GM23338 (cell line): Measurements from ENCODE around the gene BCAS3. TPM values are rescaled to one million over a fixed set of nuclear protein-coding genes. Genes with fewer than 3 reads are reported as not detected.

Source experiments
- ATAC-seq: fragments of 200-7000 bp; cut with Tn5 transposase; 3 replicates; pipeline ENCODE4 v1.9.1; 2020
- DNase-seq: peaks from one replicate; pipeline ENCODE4 v3.0.0-alpha.2; 2015; ENCODE audit warnings: low spot score
- H2AFZ ChIP-seq: fragments of 200-600 bp; sonication (generic); 2 replicates; pipeline ENCODE4 v1.8.0; 2016; ENCODE audit warnings: antibody characterized with exemption, mild to moderate bottlenecking, moderate library complexity
- H3F3A ChIP-seq: fragments of 200-600 bp; sonication (generic); replicated peaks from 2 replicates; pipeline ENCODE4 v1.8.0; 2017; ENCODE audit warnings: antibody characterized with exemption, mixed run types, low read depth
- H3K27ac ChIP-seq: fragments of 200-600 bp; sonication (generic); 2 replicates; pipeline ENCODE4 v1.6.1; 2016; ENCODE audit warnings: low read depth
- H3K27me3 ChIP-seq: fragments of 200-600 bp; sonication (generic); 2 replicates; pipeline ENCODE4 v1.8.0; 2016; ENCODE audit warnings: mild to moderate bottlenecking, mixed run types, moderate library complexity; ENCODE audit not compliant: insufficient read depth
- H3K36me3 ChIP-seq: fragments of 200-600 bp; sonication (generic); 2 replicates; pipeline ENCODE4 v1.8.0; 2016; ENCODE audit warnings: mild to moderate bottlenecking; ENCODE audit not compliant: insufficient read depth
- H3K4me1 ChIP-seq: fragments of 200-600 bp; sonication (generic); 2 replicates; pipeline ENCODE4 v1.8.0; 2016; ENCODE audit warnings: mild to moderate bottlenecking, moderate library complexity; ENCODE audit not compliant: insufficient read depth
- H3K4me2 ChIP-seq: fragments of 200-600 bp; sonication (generic); 2 replicates; pipeline ENCODE4 v1.7.1; 2017; ENCODE audit warnings: mixed run types
- H3K4me3 ChIP-seq: fragments of 200-600 bp; sonication (generic); 2 replicates; pipeline ENCODE4 v1.6.1; 2016; ENCODE audit warnings: mixed run types
- H3K79me2 ChIP-seq: fragments of 200-600 bp; sonication (generic); replicated peaks from 2 replicates; pipeline ENCODE4 v1.8.0; 2017; ENCODE audit warnings: mild to moderate bottlenecking; ENCODE audit not compliant: insufficient read depth
- H3K9me2 ChIP-seq: fragments of 200-600 bp; sonication (generic); 2 replicates; pipeline ENCODE4 v1.8.0; 2017; ENCODE audit not compliant: insufficient read depth
- H4K20me1 ChIP-seq: fragments of 200-600 bp; sonication (generic); replicated peaks from 2 replicates; pipeline ENCODE4 v1.8.0; 2017; ENCODE audit warnings: mild to moderate bottlenecking; ENCODE audit not compliant: insufficient read depth
- H3K27ac Mint-ChIP-seq: 2 replicates; pipeline ENCODE4 v1.8.0; 2020; ENCODE audit warnings: inconsistent platforms, mild to moderate bottlenecking, moderate library complexity, mixed read lengths
- H3K27me3 Mint-ChIP-seq: 3 replicates; pipeline ENCODE4 v1.8.0; 2022; ENCODE audit warnings: low read depth, mild to moderate bottlenecking, moderate library complexity, mixed read lengths, inconsistent platforms; ENCODE audit not compliant: insufficient read depth, poor library complexity
- H3K36me3 Mint-ChIP-seq: 3 replicates; pipeline ENCODE4 v1.8.0; 2021; ENCODE audit warnings: low read depth, mild to moderate bottlenecking, inconsistent platforms, moderate library complexity, mixed read lengths
- H3K4me1 Mint-ChIP-seq: 3 replicates; pipeline ENCODE4 v1.8.0; 2020; ENCODE audit warnings: mild to moderate bottlenecking, inconsistent platforms, mixed read lengths
- H3K4me3 Mint-ChIP-seq: 3 replicates; pipeline ENCODE4 v1.8.0; 2021; ENCODE audit warnings: moderate library complexity, mild to moderate bottlenecking, inconsistent platforms, mixed read lengths
- H3K9me3 Mint-ChIP-seq: 3 replicates; pipeline ENCODE4 v1.8.0; 2020; ENCODE audit warnings: moderate library complexity, mild to moderate bottlenecking, inconsistent platforms, mixed read lengths
- ETS1 ChIP-seq: IDR thresholded peaks from 2 replicates; pipeline ENCODE4 v1.6.1; 2016; ENCODE audit warnings: antibody characterized with exemption
- EZH2 ChIP-seq: fragments of 200-600 bp; sonication (generic); IDR thresholded peaks from one replicate; pipeline ENCODE4 v1.8.0; 2017; ENCODE audit warnings: antibody characterized with exemption, mild to moderate bottlenecking, low read depth; ENCODE audit not compliant: unreplicated experiment
- EZH2phosphoT487 ChIP-seq: fragments of 200-600 bp; sonication (generic); IDR thresholded peaks from one replicate; pipeline ENCODE4 v1.8.1; 2018; ENCODE audit warnings: antibody characterized with exemption; ENCODE audit not compliant: unreplicated experiment
- POLR2AphosphoS5 ChIP-seq: IDR thresholded peaks from 2 replicates; pipeline ENCODE4 v1.6.1; 2016; ENCODE audit warnings: antibody characterized with exemption, low read depth
- REST ChIP-seq: IDR thresholded peaks from one replicate; pipeline ENCODE4 v1.6.1; 2018; ENCODE audit warnings: antibody characterized with exemption; ENCODE audit not compliant: unreplicated experiment
- STAT1 ChIP-seq: IDR thresholded peaks from one replicate; pipeline ENCODE4 v1.6.1; 2016; ENCODE audit warnings: antibody characterized with exemption; ENCODE audit not compliant: unreplicated experiment
- ZNF114 ChIP-seq: fragments of 250-450 bp; sonication (Bioruptor Pico); IDR thresholded peaks from 2 replicates; pipeline ENCODE4 v1.5.0; 2020; ENCODE audit warnings: mild to moderate bottlenecking, moderate library complexity
- ZNF331 ChIP-seq: fragments of 250-450 bp; sonication (Bioruptor Pico); IDR thresholded peaks from 2 replicates; pipeline ENCODE4 v1.5.0; 2020; ENCODE audit warnings: low read depth, mild to moderate bottlenecking, moderate library complexity
- ZNF462 ChIP-seq: fragments of 250-450 bp; sonication (Bioruptor Pico); IDR thresholded peaks from 2 replicates; pipeline ENCODE4 v1.5.0; 2020; ENCODE audit warnings: mild to moderate bottlenecking, moderate library complexity
- polyA plus RNA-seq: library from polyadenylated mRNA; unstranded; fragments of >200 nt; fragmentation: Nextera tagmentation; extraction: Ambion mirVana; gene quantifications from 2 replicates; pipeline ENCODE4 v1.2.1, GENCODE V29; 2016
- total RNA-seq: library from RNA; depleted of rRNA; stranded (reverse); fragments of >200 nt; shearing (Covaris generic); gene quantifications from 2 replicates; pipeline ENCODE4 v1.2.3, GENCODE V29; 2014

BCAS3 gene
- total and polyA plus RNA-seq, 2 experiments from 2014 or later = 8.2 to 28.0 TPM

GRCh38 chr17:61185385-61185784 lies 507.7 kb downstream of the BCAS3 start:
- Histone ChIP-seq H3K27me3 (no peaks in the 10 kb centered on the region), H3K36me3 (no peaks in the 10 kb centered on the region), H3K4me2 (no peak overlapping the region), H3K4me3 (no peak overlapping the region), H3K79me2 (no peaks in the 10 kb centered on the region), H3K27ac (no peak overlapping the region), H2AFZ (no peak overlapping the region), H3K9me2 (no peaks in the 10 kb centered on the region), H3F3A (no peaks in the 10 kb centered on the region), H4K20me1 (no peaks in the 10 kb centered on the region), H3K4me1 (peaks cover 17% of the 10 kb centered on the region; the same call in 1 of the 2 replicates)
- Mint-ChIP-seq H3K27ac (no peak overlapping the region), H3K27me3 (no peaks in the 10 kb centered on the region), H3K4me3 (no peak overlapping the region), H3K9me3 (no peaks in the 10 kb centered on the region), H3K36me3 (no peaks in the 10 kb centered on the region), H3K4me1 (peaks cover 17% of the 10 kb centered on the region)
- TF ChIP-seq ZNF462 = no peak
- TF ChIP-seq STAT1 = no peak
- no peak for TF ChIP-seq REST
- TF ChIP-seq POLR2AphosphoS5 = no peak
- TF ChIP-seq ETS1 = no peak
- no peak for TF ChIP-seq EZH2
- no peak for TF ChIP-seq ZNF331
- TF ChIP-seq EZH2phosphoT487 = no peak
- no peak for TF ChIP-seq ZNF114 (CRISPR knock-in tag)
- ATAC-seq (no peak), DNase-seq (no peak)
